ENCODE results near the gene SPACA7.

The SPACA7 gene

DNA sequence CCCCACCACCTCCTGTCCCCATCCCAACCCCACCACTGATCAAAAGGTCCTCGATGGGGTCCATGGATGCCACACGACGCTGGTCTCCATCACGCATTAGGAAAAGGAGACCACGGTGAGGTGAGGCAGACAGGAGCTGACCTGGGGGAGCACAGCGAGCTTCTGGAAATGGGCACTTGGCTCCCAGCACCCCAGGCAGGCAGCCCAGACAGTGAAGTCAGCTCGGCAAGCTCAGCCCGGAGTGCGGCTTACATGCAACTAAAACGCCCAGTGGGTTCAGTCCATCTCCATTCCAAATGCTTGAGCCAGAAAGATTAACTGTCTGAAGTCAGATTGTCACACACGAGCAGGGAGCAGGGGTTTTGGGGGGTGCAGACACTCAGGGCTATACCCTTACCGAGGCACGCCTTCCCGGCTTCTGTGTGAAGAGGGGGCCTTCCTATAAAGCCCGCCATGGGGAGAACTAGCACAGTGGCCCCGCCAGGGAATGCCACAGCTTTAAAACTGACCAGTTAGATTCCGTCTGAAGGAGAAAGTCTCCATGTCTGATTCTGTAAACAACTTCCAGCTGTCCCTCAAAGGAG, 79.4 kb downstream of the SPACA7 start:
- H3K27ac Mint-ChIP-seq, result no peak overlapping the region
- H3K4me3 Mint-ChIP-seq, result no peak overlapping the region
- no peaks in the 10 kb centered on the region for H3K9me3 Mint-ChIP-seq
- no peaks in the 10 kb centered on the region for H3K36me3 Mint-ChIP-seq
- H3K27me3 Mint-ChIP-seq, result no peaks in the 10 kb centered on the region
- no peaks in the 10 kb centered on the region for H3K4me1 Mint-ChIP-seq

GRCh38 chr13:112456138-112457056, 80.2 kb downstream of the SPACA7 start:
- Mint-ChIP-seq H3K36me3 (no peaks in the 10 kb centered on the region), H3K27ac (no peak overlapping the region), H3K4me3 (no peak overlapping the region), H3K27me3 (no peaks in the 10 kb centered on the region), H3K4me1 (no peaks in the 10 kb centered on the region), H3K9me3 (no peaks in the 10 kb centered on the region)

- no peaks in the 10 kb centered on the region for H3K4me1 Mint-ChIP-seq
- no peak overlapping the region for H3K27ac Mint-ChIP-seq
- H3K4me3 Mint-ChIP-seq, result no peak overlapping the region
- H3K27me3 Mint-ChIP-seq, result no peaks in the 10 kb centered on the region
- H3K36me3 Mint-ChIP-seq, result peaks cover 2% of the 10 kb centered on the region
- H3K9me3 Mint-ChIP-seq, result peaks cover 3% of the 10 kb centered on the region
Observed at GRCh38 chr13:112457081-112457480, 80.9 kb downstream of the SPACA7 start.

GRCh38 chr13:112457485-112457884, 81.3 kb downstream of the SPACA7 start:
- peaks cover 7% of the 10 kb centered on the region for H3K9me3 Mint-ChIP-seq
- peaks cover 2% of the 10 kb centered on the region for H3K27me3 Mint-ChIP-seq
- H3K27ac Mint-ChIP-seq, result no peak overlapping the region
- peaks cover 6% of the 10 kb centered on the region for H3K36me3 Mint-ChIP-seq
- H3K4me3 Mint-ChIP-seq, result no peak overlapping the region
- H3K4me1 Mint-ChIP-seq, result no peaks in the 10 kb centered on the region

- H3K4me1 Mint-ChIP-seq, result no peaks in the 10 kb centered on the region
- H3K36me3 Mint-ChIP-seq, result peaks cover 6% of the 10 kb centered on the region
- H3K4me3 Mint-ChIP-seq, result no peak overlapping the region
- no peak overlapping the region for H3K27ac Mint-ChIP-seq
- H3K9me3 Mint-ChIP-seq, result peaks cover 9% of the 10 kb centered on the region
- H3K27me3 Mint-ChIP-seq, result peaks cover 5% of the 10 kb centered on the region
Observed at GRCh38 chr13:112462408-112462807, 86.3 kb downstream of the SPACA7 start.

DNA sequence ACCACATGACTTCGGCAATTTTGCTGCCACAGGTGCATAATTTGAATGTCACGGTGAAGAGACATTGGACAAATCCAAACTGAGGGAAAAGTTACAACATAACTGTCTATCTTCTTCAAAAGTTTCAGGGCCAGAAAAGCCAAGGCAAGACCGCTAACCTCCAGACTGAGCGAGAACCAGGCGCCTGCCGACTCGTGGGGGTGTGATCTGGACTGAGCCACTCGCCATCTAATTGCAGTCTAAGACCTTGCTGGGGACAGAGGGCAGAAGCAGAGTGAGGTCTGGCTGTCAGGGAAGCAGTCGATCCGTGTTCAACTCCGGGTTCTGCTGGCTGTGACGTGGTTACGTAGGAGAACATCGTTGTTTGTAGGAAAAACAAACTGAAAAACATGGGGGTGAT, 88.6 kb downstream of the SPACA7 start:
- no peak overlapping the region for H3K27ac Mint-ChIP-seq
- H3K36me3 Mint-ChIP-seq, result peaks cover 6% of the 10 kb centered on the region
- H3K4me1 Mint-ChIP-seq, result no peaks in the 10 kb centered on the region
- peaks cover 9% of the 10 kb centered on the region for H3K9me3 Mint-ChIP-seq
- peaks cover 5% of the 10 kb centered on the region for H3K27me3 Mint-ChIP-seq
- no peak overlapping the region for H3K4me3 Mint-ChIP-seq

DNA sequence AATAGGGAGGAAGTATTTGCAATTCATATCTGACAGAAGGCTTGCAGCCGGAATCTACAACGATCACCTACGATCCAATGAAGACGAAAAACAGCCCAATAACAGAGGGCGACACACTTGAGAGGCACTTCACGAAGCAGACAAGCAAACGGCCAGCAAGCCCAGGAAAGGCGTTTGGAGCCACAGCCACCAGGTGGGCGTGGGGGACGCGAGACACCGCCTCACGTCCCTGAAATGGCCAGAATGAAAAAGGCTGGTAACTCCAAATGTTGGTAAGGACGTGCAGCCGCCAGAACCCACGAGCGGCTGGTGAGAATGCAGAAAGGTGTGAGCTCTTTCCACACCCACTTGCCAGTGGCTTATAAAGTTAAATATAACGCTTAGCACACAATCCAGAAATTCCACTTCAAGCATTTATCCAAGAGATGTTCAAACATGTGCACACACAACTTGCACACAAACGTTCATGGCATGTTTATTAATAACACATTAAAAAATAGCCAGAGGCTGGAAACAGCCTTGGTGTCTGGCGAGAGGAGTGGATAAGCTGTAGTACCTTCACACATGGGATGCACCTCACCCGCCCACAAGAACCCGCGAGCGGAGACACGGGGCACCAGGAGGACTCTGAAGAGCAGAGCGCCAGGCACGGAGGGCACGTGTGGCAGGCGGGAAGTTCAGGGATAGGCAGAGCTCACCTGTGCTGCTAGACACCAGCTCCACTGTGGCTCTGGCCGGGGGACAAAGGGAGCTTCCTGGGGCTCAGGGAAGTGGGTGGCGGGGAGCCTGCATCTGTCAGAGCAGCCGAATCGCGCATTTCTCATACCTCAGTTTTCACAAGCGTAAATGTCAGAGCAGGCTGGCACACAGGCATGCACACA, 89.3 kb downstream of the SPACA7 start:
- Mint-ChIP-seq H3K9me3 (peaks cover 9% of the 10 kb centered on the region), H3K4me3 (no peak overlapping the region), H3K36me3 (peaks cover 6% of the 10 kb centered on the region), H3K4me1 (no peaks in the 10 kb centered on the region), H3K27me3 (peaks cover 5% of the 10 kb centered on the region), H3K27ac (no peak overlapping the region)

GRCh38 chr13:112466132-112467058, 90.2 kb downstream of the SPACA7 start:
- peaks cover 6% of the 10 kb centered on the region for H3K36me3 Mint-ChIP-seq

GRCh38 chr13:112467236-112467635, 91.1 kb downstream of the SPACA7 start:
- no peak overlapping the region for H3K4me3 Mint-ChIP-seq
- no peak overlapping the region for H3K27ac Mint-ChIP-seq
- H3K27me3 Mint-ChIP-seq, result peaks cover 5% of the 10 kb centered on the region
- peaks cover 9% of the 10 kb centered on the region for H3K9me3 Mint-ChIP-seq
- H3K4me1 Mint-ChIP-seq, result no peaks in the 10 kb centered on the region
- H3K36me3 Mint-ChIP-seq, result peaks cover 2% of the 10 kb centered on the region

More at GRCh38 chr13:112466132-112467058, 90.2 kb downstream of the SPACA7 start:
- Mint-ChIP-seq H3K27me3 (peaks cover 5% of the 10 kb centered on the region), H3K4me3 (no peak overlapping the region), H3K9me3 (peaks cover 9% of the 10 kb centered on the region), H3K27ac (no peak overlapping the region), H3K4me1 (no peaks in the 10 kb centered on the region)

GRCh38 chr13:112468069-112468468, 91.9 kb downstream of the SPACA7 start:
- Mint-ChIP-seq H3K9me3 (peaks cover 3% of the 10 kb centered on the region), H3K4me3 (no peak overlapping the region), H3K36me3 (peaks cover 4% of the 10 kb centered on the region), H3K27me3 (peaks cover 2% of the 10 kb centered on the region), H3K27ac (no peak overlapping the region), H3K4me1 (no peaks in the 10 kb centered on the region)

DNA sequence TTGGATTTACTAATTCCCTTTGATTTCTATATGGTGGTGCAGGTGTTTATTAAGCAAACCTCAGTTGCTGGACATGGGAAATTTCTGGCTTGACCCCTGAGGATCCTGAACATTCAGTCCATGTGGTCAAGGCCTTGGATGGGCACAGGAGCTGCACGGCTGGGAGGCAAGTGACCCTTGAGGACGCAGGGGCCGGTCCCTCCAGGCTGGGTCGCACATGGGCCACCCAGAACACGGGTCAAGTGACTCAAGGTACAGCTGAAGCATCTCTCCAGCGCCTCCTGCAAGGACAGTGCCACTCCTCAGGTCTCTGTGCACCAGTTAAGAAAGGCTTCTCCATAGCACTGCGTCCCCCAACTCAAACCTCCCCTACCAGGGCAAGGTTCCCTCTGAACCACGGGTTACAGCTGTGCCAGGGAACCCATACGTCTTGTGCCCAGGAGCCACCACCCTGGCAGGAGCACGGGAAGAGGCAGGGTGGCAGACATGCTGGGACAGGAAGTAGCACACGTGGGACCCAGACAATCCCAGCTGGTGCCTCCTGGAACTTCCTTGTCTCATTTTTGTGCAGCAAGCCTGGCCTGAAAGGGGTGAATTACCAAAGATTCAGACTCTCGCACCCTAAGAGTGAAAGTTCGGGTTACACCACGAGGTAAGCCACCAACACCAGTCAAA, 93.1 kb downstream of the SPACA7 start:
- Mint-ChIP-seq H3K27me3 (peaks cover 2% of the 10 kb centered on the region), H3K4me1 (no peaks in the 10 kb centered on the region), H3K36me3 (peaks cover 4% of the 10 kb centered on the region), H3K4me3 (no peak overlapping the region), H3K27ac (no peak overlapping the region), H3K9me3 (peaks cover 3% of the 10 kb centered on the region)

DNA sequence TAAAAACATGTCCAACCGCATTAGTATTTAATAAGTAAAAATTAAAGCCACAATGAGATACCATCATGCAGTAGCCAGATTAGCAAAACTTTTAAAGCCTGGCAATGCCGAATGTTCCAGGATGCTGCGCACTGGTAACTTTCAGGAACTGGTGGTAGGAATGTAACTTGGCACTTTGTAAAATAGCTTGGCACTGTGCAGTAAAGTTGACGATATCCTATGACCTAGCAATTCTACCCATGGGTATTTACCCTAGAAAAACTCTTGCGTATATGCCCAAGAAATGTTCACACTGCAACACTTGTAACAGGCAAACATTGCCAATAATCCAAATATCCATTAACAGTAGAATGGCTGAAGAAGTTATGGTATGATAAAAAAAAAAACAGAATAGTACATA, 97.7 kb downstream of the SPACA7 start:
- Mint-ChIP-seq H3K27me3 (no peaks in the 10 kb centered on the region), H3K4me3 (no peak overlapping the region), H3K36me3 (peaks cover 7% of the 10 kb centered on the region), H3K4me1 (no peaks in the 10 kb centered on the region), H3K9me3 (peaks cover 3% of the 10 kb centered on the region), H3K27ac (no peak overlapping the region)

DNA sequence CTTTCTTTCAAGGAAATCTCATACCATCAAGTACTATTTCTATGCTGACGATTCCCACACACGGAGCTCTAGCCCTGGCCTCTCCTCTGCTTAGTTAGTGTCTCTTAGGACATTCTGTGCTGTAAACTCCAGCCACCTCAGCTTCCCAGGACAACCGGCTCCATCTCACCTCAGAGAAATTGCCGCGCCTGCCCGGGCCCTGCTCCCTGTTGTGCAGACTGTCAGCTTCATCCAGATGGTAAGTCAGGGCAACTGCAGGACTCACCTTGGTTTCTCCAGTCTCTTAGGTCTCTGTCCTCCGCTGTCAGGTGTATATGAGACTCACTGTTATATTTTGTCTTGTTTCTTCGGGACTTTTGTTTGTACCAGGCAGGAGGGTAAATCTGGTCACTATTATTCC, 98.7 kb downstream of the SPACA7 start:
- peaks cover 7% of the 10 kb centered on the region for H3K36me3 Mint-ChIP-seq
- no peaks in the 10 kb centered on the region for H3K4me1 Mint-ChIP-seq
- H3K27ac Mint-ChIP-seq, result no peak overlapping the region
- H3K27me3 Mint-ChIP-seq, result no peaks in the 10 kb centered on the region
- peaks cover 3% of the 10 kb centered on the region for H3K9me3 Mint-ChIP-seq
- H3K4me3 Mint-ChIP-seq, result no peak overlapping the region

GRCh38 chr13:112475889-112476288, 99.7 kb downstream of the SPACA7 start:
- H3K36me3 Mint-ChIP-seq, result peaks cover 7% of the 10 kb centered on the region
- H3K27me3 Mint-ChIP-seq, result no peaks in the 10 kb centered on the region
- H3K4me1 Mint-ChIP-seq, result no peaks in the 10 kb centered on the region
- peaks cover 3% of the 10 kb centered on the region for H3K9me3 Mint-ChIP-seq
- no peak overlapping the region for H3K4me3 Mint-ChIP-seq
- no peak overlapping the region for H3K27ac Mint-ChIP-seq
